22Rv1 (cell line): ENCODE data around the gene FHOD1.

Experiments used
- ZFX ChIP-seq: fragments of 450-650 bp; IDR thresholded peaks from 2 replicates; pipeline ENCODE4 v1.6.1; 2017; ENCODE audit warnings: antibody characterized with exemption, borderline replicate concordance
- TF ChIP-seq, protein P1 (sequence below): fragments of 450-650 bp; IDR thresholded peaks from 2 replicates; pipeline ENCODE4 v1.5.1; 2017; ENCODE audit warnings: mild to moderate bottlenecking

GRCh38 chr16:67257486-67258160, 10.3 kb upstream of the FHOD1 start:
- TF ChIP-seq, protein P1, sequence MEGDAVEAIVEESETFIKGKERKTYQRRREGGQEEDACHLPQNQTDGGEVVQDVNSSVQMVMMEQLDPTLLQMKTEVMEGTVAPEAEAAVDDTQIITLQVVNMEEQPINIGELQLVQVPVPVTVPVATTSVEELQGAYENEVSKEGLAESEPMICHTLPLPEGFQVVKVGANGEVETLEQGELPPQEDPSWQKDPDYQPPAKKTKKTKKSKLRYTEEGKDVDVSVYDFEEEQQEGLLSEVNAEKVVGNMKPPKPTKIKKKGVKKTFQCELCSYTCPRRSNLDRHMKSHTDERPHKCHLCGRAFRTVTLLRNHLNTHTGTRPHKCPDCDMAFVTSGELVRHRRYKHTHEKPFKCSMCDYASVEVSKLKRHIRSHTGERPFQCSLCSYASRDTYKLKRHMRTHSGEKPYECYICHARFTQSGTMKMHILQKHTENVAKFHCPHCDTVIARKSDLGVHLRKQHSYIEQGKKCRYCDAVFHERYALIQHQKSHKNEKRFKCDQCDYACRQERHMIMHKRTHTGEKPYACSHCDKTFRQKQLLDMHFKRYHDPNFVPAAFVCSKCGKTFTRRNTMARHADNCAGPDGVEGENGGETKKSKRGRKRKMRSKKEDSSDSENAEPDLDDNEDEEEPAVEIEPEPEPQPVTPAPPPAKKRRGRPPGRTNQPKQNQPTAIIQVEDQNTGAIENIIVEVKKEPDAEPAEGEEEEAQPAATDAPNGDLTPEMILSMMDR: no peak
- TF ChIP-seq ZFX: no peak
